WTC11 (cell line): Measurements from ENCODE around the gene GRK2. TPM values are rescaled to one million over a fixed set of nuclear protein-coding genes. Genes with fewer than 3 reads are reported as not detected.

ENCODE experiments used
- ATAC-seq: fragments of 200-7000 bp; cut with Tn5 transposase; 2 replicates; pipeline ENCODE4 v1.10.0; 2021; ENCODE audit warnings: mild to moderate bottlenecking, moderate library complexity
- CTCF ChIA-PET: fragments of 300-600 bp; sonication (Branson Sonifier 250); formaldehyde crosslinking; loops from one replicate; lab custom pipeline; 2021; ENCODE audit warnings: antibody characterized with exemption; lab: Charles Lee
- POLR2A ChIA-PET: fragments of 350-600 bp; sonication (Branson Sonifier 250); formaldehyde crosslinking; loops from one replicate; lab custom pipeline; 2021; ENCODE audit warnings: antibody characterized with exemption; lab: Charles Lee
- DNase-seq: peaks from one replicate; pipeline ENCODE4 v3.0.0; 2021; ENCODE audit warnings: low spot score
- H3K27ac Mint-ChIP-seq: 2 replicates; pipeline ENCODE4 v1.8.0; 2021; ENCODE audit warnings: mixed read lengths
- H3K27me3 Mint-ChIP-seq: 2 replicates; pipeline ENCODE4 v1.8.0; 2021; ENCODE audit warnings: low read depth, mild to moderate bottlenecking, moderate library complexity, mixed read lengths
- H3K36me3 Mint-ChIP-seq: 2 replicates; pipeline ENCODE4 v1.8.0; 2021; ENCODE audit warnings: mixed read lengths
- H3K4me1 Mint-ChIP-seq: 2 replicates; pipeline ENCODE4 v1.8.0; 2022; ENCODE audit warnings: mixed read lengths
- H3K4me3 Mint-ChIP-seq: 2 replicates; pipeline ENCODE4 v1.8.0; 2021; ENCODE audit warnings: mild to moderate bottlenecking, moderate library complexity, mixed read lengths
- H3K9me3 Mint-ChIP-seq: 2 replicates; pipeline ENCODE4 v1.8.0; 2021; ENCODE audit warnings: mixed read lengths
- ATF1 ChIP-seq: sonication (generic); formaldehyde crosslinking; IDR thresholded peaks from 2 replicates; pipeline ENCODE4 v1.8.1; 2023; ENCODE audit warnings: mild to moderate bottlenecking, moderate library complexity, missing genetic modification reagents
- ATF6 ChIP-seq: sonication (generic); formaldehyde crosslinking; IDR thresholded peaks from 2 replicates; pipeline ENCODE4 v1.8.1; 2023; ENCODE audit warnings: mild to moderate bottlenecking, missing genetic modification reagents
- CDX4 ChIP-seq: fragments of 250-450 bp; sonication (Bioruptor Pico); IDR thresholded peaks from 2 replicates; pipeline ENCODE4 v1.9.0; 2021; ENCODE audit warnings: moderate library complexity, mild to moderate bottlenecking, inconsistent platforms, borderline replicate concordance
- FOXP1 ChIP-seq: sonication (generic); formaldehyde crosslinking; IDR thresholded peaks from 2 replicates; pipeline ENCODE4 v1.8.0; 2022; ENCODE audit warnings: missing genetic modification reagents, mild to moderate bottlenecking, moderate library complexity, borderline replicate concordance
- GRHL2 ChIP-seq: fragments of 250-450 bp; sonication (Bioruptor Pico); IDR thresholded peaks from 2 replicates; pipeline ENCODE4 v1.8.0; 2022; ENCODE audit warnings: mild to moderate bottlenecking, moderate library complexity; ENCODE audit not compliant: insufficient replicate concordance, severe bottlenecking
- GTF2I ChIP-seq: fragments of 250-450 bp; sonication (Bioruptor Pico); conservative IDR thresholded peaks from 2 replicates; pipeline ENCODE4 v1.4.0; 2021; ENCODE audit warnings: mild to moderate bottlenecking
- MLX ChIP-seq: sonication (generic); formaldehyde crosslinking; IDR thresholded peaks from 2 replicates; pipeline ENCODE4 v1.8.1; 2023; ENCODE audit warnings: mild to moderate bottlenecking, missing genetic modification reagents, moderate library complexity
- MXD4 ChIP-seq: fragments of 250-450 bp; sonication (Bioruptor Pico); IDR thresholded peaks from 2 replicates; pipeline ENCODE4 v1.8.0; 2021; ENCODE audit warnings: mild to moderate bottlenecking, moderate library complexity, borderline replicate concordance
- NFATC4 ChIP-seq: fragments of 250-450 bp; sonication (Bioruptor Pico); IDR thresholded peaks from 2 replicates; pipeline ENCODE4 v1.9.0; 2021; ENCODE audit warnings: mild to moderate bottlenecking
- NR2C2 ChIP-seq: sonication (generic); formaldehyde crosslinking; IDR thresholded peaks from 2 replicates; pipeline ENCODE4 v1.8.0; 2022; ENCODE audit warnings: mild to moderate bottlenecking, missing genetic modification reagents
- STAT6 ChIP-seq: sonication (generic); formaldehyde crosslinking; conservative IDR thresholded peaks from 2 replicates; pipeline ENCODE4 v1.8.1; 2023; ENCODE audit warnings: mild to moderate bottlenecking, low read depth, missing genetic modification reagents, moderate library complexity
- ZNF121 ChIP-seq: sonication (generic); formaldehyde crosslinking; IDR thresholded peaks from 2 replicates; pipeline ENCODE4 v1.8.0; 2023; ENCODE audit warnings: missing genetic modification reagents
- ZNF317 ChIP-seq: sonication (generic); formaldehyde crosslinking; IDR thresholded peaks from 2 replicates; pipeline ENCODE4 v1.8.1; 2023; ENCODE audit warnings: low read depth, mild to moderate bottlenecking, moderate library complexity, missing genetic modification reagents, borderline replicate concordance
- ZNF423 ChIP-seq: fragments of 250-450 bp; sonication (Bioruptor Pico); IDR thresholded peaks from 2 replicates; pipeline ENCODE4 v2.1.2; 2022; ENCODE audit warnings: mild to moderate bottlenecking, moderate library complexity
- ZNF425 ChIP-seq: fragments of 250-450 bp; sonication (Bioruptor Pico); conservative IDR thresholded peaks from 2 replicates; pipeline ENCODE4 v1.9.0; 2021; ENCODE audit warnings: mild to moderate bottlenecking
- ZNF532 ChIP-seq: fragments of 250-450 bp; sonication (Bioruptor Pico); IDR thresholded peaks from 2 replicates; pipeline ENCODE4 v1.9.0; 2021; ENCODE audit warnings: mild to moderate bottlenecking, borderline replicate concordance
- ZNF671 ChIP-seq: fragments of 250-450 bp; sonication (Bioruptor Pico); IDR thresholded peaks from 2 replicates; pipeline ENCODE4 v1.8.0; 2021; ENCODE audit warnings: mild to moderate bottlenecking
- ZSCAN18 ChIP-seq: fragments of 250-450 bp; sonication (Bioruptor Pico); IDR thresholded peaks from 2 replicates; pipeline ENCODE4 v2.1.2; 2022; ENCODE audit warnings: mild to moderate bottlenecking, moderate library complexity
- total RNA-seq: library from RNA; stranded (reverse); gene quantifications from 3 replicates; pipeline ENCODE4 v1.2.3, GENCODE V29; 2021

GRK2 gene
- total RNA-seq, 1 experiment from 2014 or later = 68.1 TPM

- Mint-ChIP-seq H3K4me1 (peaks cover 41% of the 10 kb centered on the region), H3K4me3 (no peak overlapping the region), H3K9me3 (no peaks in the 10 kb centered on the region), H3K27me3 (no peaks in the 10 kb centered on the region), H3K36me3 (peaks cover 11% of the 10 kb centered on the region), H3K27ac (peak overlapping the region; percentile 96)
- POLR2A ChIA-PET = interaction anchor here (2.2 kb wide), 1 partner anchor 14 kb away, joined by 15 read pairs; the partner anchor contains the start of gene ANKRD13D
- DNase-seq (peak; percentile 28), ATAC-seq (no peak)
- TF ChIP-seq GTF2I (CRISPR knock-in tag) = no peak
- TF ChIP-seq ZNF121 (CRISPR knock-in tag) = 0 out of 2 replicates have a peak, but pooled peaks have one; percentile 21
- no peak for TF ChIP-seq ZNF425 (CRISPR knock-in tag)
- TF ChIP-seq FOXP1 = peak; percentile 51
- CTCF ChIA-PET = interaction anchor here (1.0 to 2.8 kb wide), 5 partner anchors 13 to 126 kb away, joined by 3 to 27 read pairs (median 3); partner anchors contain the start of genes ANKRD13D and PPP1CA
Measured at GRCh38 chr11:67275606-67276409, 9.5 kb downstream of the GRK2 start.

- peaks cover 11% of the 10 kb centered on the region for H3K36me3 Mint-ChIP-seq
- POLR2A ChIA-PET = interaction anchor here (0.5 to 2.2 kb wide), 5 partner anchors 10 to 339 kb away, joined by 3 to 15 read pairs (median 4); partner anchors contain the start of genes ANKRD13D, GRK2 and SSH3
- H3K27ac Mint-ChIP-seq = peak overlapping the region; percentile 95
- peak; percentile 49 for DNase-seq
- H3K4me3 Mint-ChIP-seq = peak overlapping the region; percentile 30; the same call in 1 of the 2 replicates
- CTCF ChIA-PET = interaction anchor here (0.6 to 2.8 kb wide), 14 partner anchors 10 to 113 kb away, joined by 3 to 27 read pairs (median 4); partner anchors contain the start of genes ANKRD13D, GRK2 and SSH3
- H3K9me3 Mint-ChIP-seq = no peaks in the 10 kb centered on the region
- H3K27me3 Mint-ChIP-seq = no peaks in the 10 kb centered on the region
- peaks cover 31% of the 10 kb centered on the region for H3K4me1 Mint-ChIP-seq
- ATAC-seq = peak; percentile 32
- TF ChIP-seq ZSCAN18 (CRISPR knock-in tag) (no peak), NR2C2 (CRISPR knock-in tag) (no peak), ZNF671 (CRISPR knock-in tag) (no peak), ZNF317 (CRISPR knock-in tag) (no peak), MLX (no peak), MXD4 (CRISPR knock-in tag) (no peak), ZNF532 (CRISPR knock-in tag) (no peak), GRHL2 (no peak), ATF1 (CRISPR knock-in tag) (no peak), ATF6 (CRISPR knock-in tag) (no peak), STAT6 (CRISPR knock-in tag) (no peak), NFATC4 (CRISPR knock-in tag) (no peak), CDX4 (CRISPR knock-in tag) (no peak), ZNF423 (CRISPR knock-in tag) (no peak)
Measured at GRCh38 chr11:67276781-67277230, 10.5 kb downstream of the GRK2 start.
